Brain microvascular endothelial cell (primary cell): ENCODE data around the gene PEX26.

Source experiments
- DNase-seq: peaks from one replicate; pipeline ENCODE4 v3.0.0-alpha.2; 2020
- H3K27ac ChIP-seq: fragments of 250-450 bp; sonication (Bioruptor Pico); 2 replicates; pipeline ENCODE4 v1.5.1; 2020; ENCODE audit warnings: mild to moderate bottlenecking, moderate library complexity
- H3K27me3 ChIP-seq: fragments of 250-450 bp; sonication (Bioruptor Pico); replicated peaks from 2 replicates; pipeline ENCODE4 v1.5.1; 2020; ENCODE audit warnings: mild to moderate bottlenecking
- H3K36me3 ChIP-seq: fragments of 250-450 bp; sonication (Bioruptor Pico); replicated peaks from 2 replicates; pipeline ENCODE4 v1.5.1; 2020; ENCODE audit warnings: mild to moderate bottlenecking
- H3K4me3 ChIP-seq: 2 replicates; pipeline ENCODE4 v1.5.1; 2011; ENCODE audit warnings: low read depth, mild to moderate bottlenecking, control low read depth, low read length, moderate library complexity
- CTCF ChIP-seq: IDR thresholded peaks from 2 replicates; pipeline ENCODE4 v1.5.1; 2011; ENCODE audit warnings: low read depth, mild to moderate bottlenecking, moderate library complexity, low read length, control low read depth, inconsistent platforms; ENCODE audit errors: missing control alignments
- in situ Hi-C: cut with HindIII; loops from 2 replicates; pipeline ENCODE4 v1.10.0; 2017; ENCODE audit warnings: low sequenced_read_pairs, low pct_ligation_motif_present

PEX26 gene

GRCh38 chr22:18110954-18111758 lies 33.4 kb downstream of the PEX26 start:
- peak overlapping the region; percentile 34 for H3K4me3 ChIP-seq
- DNase-seq: no peak
- no peaks in the 10 kb centered on the region for H3K36me3 ChIP-seq
- no peak for TF ChIP-seq CTCF
- in situ Hi-C loops: no loop called here
- H3K27ac ChIP-seq: no peak overlapping the region
- peaks cover 10% of the 10 kb centered on the region for H3K27me3 ChIP-seq

GRCh38 chr22:18111759-18112330 lies 34.1 kb downstream of the PEX26 start:
- no peak for TF ChIP-seq CTCF
- in situ Hi-C loops: no loop called here
- no peak overlapping the region for H3K27ac ChIP-seq
- no peak for DNase-seq
- no peaks in the 10 kb centered on the region for H3K36me3 ChIP-seq
- H3K4me3 ChIP-seq: no peak overlapping the region
- peaks cover 10% of the 10 kb centered on the region for H3K27me3 ChIP-seq

- H3K36me3 ChIP-seq: no peaks in the 10 kb centered on the region
- no peak overlapping the region for H3K4me3 ChIP-seq
- in situ Hi-C loops: no loop called here
- peaks cover 10% of the 10 kb centered on the region for H3K27me3 ChIP-seq
- TF ChIP-seq CTCF: no peak
- H3K27ac ChIP-seq: no peak overlapping the region
- no peak for DNase-seq
These were observed 34.6 kb downstream of the PEX26 start for GRCh38 chr22:18112440-18112839.

GRCh38 chr22:18113680-18114394 lies 36.0 kb downstream of the PEX26 start:
- in situ Hi-C loops: no loop called here
- no peak for DNase-seq
- Histone ChIP-seq H3K4me3 (no peak overlapping the region), H3K27ac (no peak overlapping the region), H3K36me3 (no peaks in the 10 kb centered on the region), H3K27me3 (peaks cover 10% of the 10 kb centered on the region)
- no peak for TF ChIP-seq CTCF

GRCh38 chr22:18114495-18114894 lies 36.7 kb downstream of the PEX26 start:
- DNase-seq: no peak
- no peak for TF ChIP-seq CTCF
- Histone ChIP-seq H3K36me3 (no peaks in the 10 kb centered on the region), H3K27ac (no peak overlapping the region), H3K27me3 (peaks cover 10% of the 10 kb centered on the region), H3K4me3 (no peak overlapping the region)
- in situ Hi-C loops: no loop called here
